HepG2 (cell line): ENCODE results near the gene JAGN1. TPM values are rescaled to one million over a fixed set of nuclear protein-coding genes. Genes with fewer than 3 reads are reported as not detected.

Experiments used
- KIAA2018 ChIP-seq: sonication (generic); formaldehyde crosslinking; IDR thresholded peaks from 2 replicates; pipeline ENCODE4 v1.5.0; 2020; ENCODE audit warnings: mild to moderate bottlenecking, missing genetic modification reagents, borderline replicate concordance
- MED8 ChIP-seq: sonication (generic); formaldehyde crosslinking; IDR thresholded peaks from 2 replicates; pipeline ENCODE4 v1.8.1; 2023; ENCODE audit warnings: mild to moderate bottlenecking, missing genetic modification reagents; ENCODE audit not compliant: insufficient replicate concordance
- MXD4 ChIP-seq: IDR thresholded peaks from 2 replicates; pipeline ENCODE4 v1.6.1; 2016; ENCODE audit warnings: mild to moderate bottlenecking, missing biosample characterization, missing genetic modification reagents
- PAF1 ChIP-seq: IDR thresholded peaks from 2 replicates; pipeline ENCODE4 v1.6.1; 2016; ENCODE audit warnings: missing genetic modification reagents, missing compliant biosample characterization
- SOX5 ChIP-seq: IDR thresholded peaks from 2 replicates; pipeline ENCODE4 v1.6.1; 2016; ENCODE audit warnings: borderline replicate concordance
- TFDP1 ChIP-seq: IDR thresholded peaks from 2 replicates; pipeline ENCODE4 v1.6.1; 2016; ENCODE audit warnings: missing compliant biosample characterization, missing genetic modification reagents, borderline replicate concordance
- ZFP36 ChIP-seq: fragments of 150-350 bp; IDR thresholded peaks from 2 replicates; pipeline ENCODE4 v1.6.1; 2018; ENCODE audit warnings: borderline replicate concordance, low read length, low read depth; ENCODE audit not compliant: partially characterized antibody
- ZNF12 ChIP-seq: sonication (generic); formaldehyde crosslinking; IDR thresholded peaks from 2 replicates; pipeline ENCODE4 v1.5.0; 2020; ENCODE audit warnings: missing genetic modification reagents
- ZNF225 ChIP-seq: sonication (generic); formaldehyde crosslinking; IDR thresholded peaks from 2 replicates; pipeline ENCODE4 v1.4.0; 2020; ENCODE audit warnings: mild to moderate bottlenecking, missing genetic modification reagents
- ZNF552 ChIP-seq: sonication (generic); formaldehyde crosslinking; IDR thresholded peaks from 2 replicates; pipeline ENCODE4 v1.9.0; 2022; ENCODE audit warnings: missing genetic modification reagents, mild to moderate bottlenecking, borderline replicate concordance
- ZNF629 ChIP-seq: sonication (generic); formaldehyde crosslinking; conservative IDR thresholded peaks from 2 replicates; pipeline ENCODE4 v1.5.0; 2020; ENCODE audit warnings: missing genetic modification reagents
- polyA plus RNA-seq, 8 experiments: library from polyadenylated mRNA; depleted of rRNA in 3 of 8; stranded (reverse) in 7 of 8; unstranded in 1 of 8; fragments of >200 nt; fragmentation: Illumina TruSeq in 4 of 8; extraction: Trizol in 4 of 8; gene quantifications; 2 replicates each; pipeline versions ENCODE4 v1.2.1 to v1.2.3, GENCODE V29; 2011 to 2016; ENCODE audit warnings: low read depth in 4 of 8, missing spikeins in 1 of 8, mixed read lengths in 1 of 8; ENCODE audit not compliant: insufficient read depth in 1 of 8
- total RNA-seq, 5 experiments: library from RNA; depleted of rRNA; stranded (reverse); fragments of >200 nt; fragmentation: Illumina TruSeq; extraction: Trizol; gene quantifications; 2 replicates each; pipeline ENCODE4 v1.2.3, GENCODE V29; 2016; ENCODE audit warnings: low read depth in 1 of 5
- TF ChIP-seq, protein P1 (sequence below): sonication (generic); formaldehyde crosslinking; IDR thresholded peaks from 2 replicates; pipeline ENCODE4 v1.4.0; 2020; ENCODE audit warnings: mild to moderate bottlenecking, missing genetic modification reagents, borderline replicate concordance
- TF ChIP-seq, protein P2 (sequence below): sonication (generic); formaldehyde crosslinking; IDR thresholded peaks from 2 replicates; pipeline ENCODE4 v1.8.0; 2022; ENCODE audit warnings: mild to moderate bottlenecking, missing genetic modification reagents, moderate library complexity

The JAGN1 gene
- total and polyA plus RNA-seq, 2 of the 13 experiments (the other 11 are each of a cell fraction or from before 2014, with no cell fraction given) = 49.9 to 50.9 TPM

GRCh38 chr3:9878700-9879099 is 11.7 kb upstream of the JAGN1 start (continued):
- TF ChIP-seq ZNF552 (CRISPR knock-in tag) = no peak
- TF ChIP-seq KIAA2018 = no peak
- TF ChIP-seq, protein P1, sequence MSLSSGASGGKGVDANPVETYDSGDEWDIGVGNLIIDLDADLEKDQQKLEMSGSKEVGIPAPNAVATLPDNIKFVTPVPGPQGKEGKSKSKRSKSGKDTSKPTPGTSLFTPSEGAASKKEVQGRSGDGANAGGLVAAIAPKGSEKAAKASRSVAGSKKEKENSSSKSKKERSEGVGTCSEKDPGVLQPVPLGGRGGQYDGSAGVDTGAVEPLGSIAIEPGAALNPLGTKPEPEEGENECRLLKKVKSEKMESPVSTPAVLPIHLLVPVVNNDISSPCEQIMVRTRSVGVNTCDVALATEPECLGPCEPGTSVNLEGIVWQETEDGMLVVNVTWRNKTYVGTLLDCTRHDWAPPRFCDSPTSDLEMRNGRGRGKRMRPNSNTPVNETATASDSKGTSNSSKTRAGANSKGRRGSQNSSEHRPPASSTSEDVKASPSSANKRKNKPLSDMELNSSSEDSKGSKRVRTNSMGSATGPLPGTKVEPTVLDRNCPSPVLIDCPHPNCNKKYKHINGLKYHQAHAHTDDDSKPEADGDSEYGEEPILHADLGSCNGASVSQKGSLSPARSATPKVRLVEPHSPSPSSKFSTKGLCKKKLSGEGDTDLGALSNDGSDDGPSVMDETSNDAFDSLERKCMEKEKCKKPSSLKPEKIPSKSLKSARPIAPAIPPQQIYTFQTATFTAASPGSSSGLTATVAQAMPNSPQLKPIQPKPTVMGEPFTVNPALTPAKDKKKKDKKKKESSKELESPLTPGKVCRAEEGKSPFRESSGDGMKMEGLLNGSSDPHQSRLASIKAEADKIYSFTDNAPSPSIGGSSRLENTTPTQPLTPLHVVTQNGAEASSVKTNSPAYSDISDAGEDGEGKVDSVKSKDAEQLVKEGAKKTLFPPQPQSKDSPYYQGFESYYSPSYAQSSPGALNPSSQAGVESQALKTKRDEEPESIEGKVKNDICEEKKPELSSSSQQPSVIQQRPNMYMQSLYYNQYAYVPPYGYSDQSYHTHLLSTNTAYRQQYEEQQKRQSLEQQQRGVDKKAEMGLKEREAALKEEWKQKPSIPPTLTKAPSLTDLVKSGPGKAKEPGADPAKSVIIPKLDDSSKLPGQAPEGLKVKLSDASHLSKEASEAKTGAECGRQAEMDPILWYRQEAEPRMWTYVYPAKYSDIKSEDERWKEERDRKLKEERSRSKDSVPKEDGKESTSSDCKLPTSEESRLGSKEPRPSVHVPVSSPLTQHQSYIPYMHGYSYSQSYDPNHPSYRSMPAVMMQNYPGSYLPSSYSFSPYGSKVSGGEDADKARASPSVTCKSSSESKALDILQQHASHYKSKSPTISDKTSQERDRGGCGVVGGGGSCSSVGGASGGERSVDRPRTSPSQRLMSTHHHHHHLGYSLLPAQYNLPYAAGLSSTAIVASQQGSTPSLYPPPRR (CRISPR knock-in tag) = 0 out of 2 replicates have a peak, but pooled peaks have one; percentile 41
- no peak for TF ChIP-seq ZFP36
- no peak for TF ChIP-seq ZNF225 (CRISPR knock-in tag)
- TF ChIP-seq TFDP1 (CRISPR knock-in tag) = 0 out of 2 replicates have a peak, but pooled peaks have one; percentile 19
- TF ChIP-seq, protein P2, sequence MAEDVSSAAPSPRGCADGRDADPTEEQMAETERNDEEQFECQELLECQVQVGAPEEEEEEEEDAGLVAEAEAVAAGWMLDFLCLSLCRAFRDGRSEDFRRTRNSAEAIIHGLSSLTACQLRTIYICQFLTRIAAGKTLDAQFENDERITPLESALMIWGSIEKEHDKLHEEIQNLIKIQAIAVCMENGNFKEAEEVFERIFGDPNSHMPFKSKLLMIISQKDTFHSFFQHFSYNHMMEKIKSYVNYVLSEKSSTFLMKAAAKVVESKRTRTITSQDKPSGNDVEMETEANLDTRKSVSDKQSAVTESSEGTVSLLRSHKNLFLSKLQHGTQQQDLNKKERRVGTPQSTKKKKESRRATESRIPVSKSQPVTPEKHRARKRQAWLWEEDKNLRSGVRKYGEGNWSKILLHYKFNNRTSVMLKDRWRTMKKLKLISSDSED = no peak
- no peak for TF ChIP-seq PAF1 (CRISPR knock-in tag)
- peak; percentile 55; the same call in 1 of the 2 replicates for TF ChIP-seq SOX5 (CRISPR knock-in tag)
- TF ChIP-seq MED8 (CRISPR knock-in tag) = no peak
- TF ChIP-seq ZNF12 = no peak
- no peak for TF ChIP-seq MXD4
- no peak for TF ChIP-seq ZNF629 (CRISPR knock-in tag)
